Smooth muscle cell (in vitro differentiated cells): ENCODE measurements around the gene KARS1. TPM values are rescaled to one million over a fixed set of nuclear protein-coding genes. Genes with fewer than 3 reads are reported as not detected.

Experiments used
- DNase-seq: peaks from one replicate; lab custom pipeline; 2025; ENCODE audit not compliant: unreplicated experiment; lab: John Stamatoyannopoulos, UW
- H2AFZ ChIP-seq: fragments of 200-600 bp; sonication (generic); 2 replicates; pipeline ENCODE4 v1.6.0; 2016; ENCODE audit warnings: antibody characterized with exemption, low read depth, mild to moderate bottlenecking
- H3F3A ChIP-seq: fragments of 200-600 bp; sonication (generic); 2 replicates; pipeline ENCODE4 v1.6.0; 2017; ENCODE audit warnings: antibody characterized with exemption, low read depth
- H3K27ac ChIP-seq: fragments of 200-600 bp; sonication (generic); 2 replicates; pipeline ENCODE4 v1.5.1; 2016; ENCODE audit warnings: low read depth, mild to moderate bottlenecking
- H3K27me3 ChIP-seq: fragments of 200-600 bp; sonication (generic); 2 replicates; pipeline ENCODE4 v1.6.1; 2016; ENCODE audit warnings: low read depth, mild to moderate bottlenecking
- H3K36me3 ChIP-seq: fragments of 200-600 bp; sonication (generic); 2 replicates; pipeline ENCODE4 v1.5.1; 2016; ENCODE audit warnings: low read depth
- H3K4me1 ChIP-seq: fragments of 200-600 bp; sonication (generic); 2 replicates; pipeline ENCODE4 v1.5.1; 2016; ENCODE audit warnings: low read depth
- H3K4me2 ChIP-seq: fragments of 200-600 bp; sonication (generic); 2 replicates; pipeline ENCODE4 v1.6.0; 2016; ENCODE audit warnings: mild to moderate bottlenecking
- H3K4me3 ChIP-seq: fragments of 200-600 bp; sonication (generic); 2 replicates; pipeline ENCODE4 v1.5.1; 2016; ENCODE audit warnings: mild to moderate bottlenecking
- H3K79me2 ChIP-seq: fragments of 200-600 bp; sonication (generic); 2 replicates; pipeline ENCODE4 v1.6.0; 2016; ENCODE audit warnings: low read depth, mild to moderate bottlenecking
- H3K9ac ChIP-seq: fragments of 200-600 bp; sonication (generic); 2 replicates; pipeline ENCODE4 v1.6.0; 2016; ENCODE audit warnings: low read depth
- H3K9me3 ChIP-seq: fragments of 200-600 bp; sonication (generic); replicated peaks from 2 replicates; pipeline ENCODE4 v1.5.1; 2016; ENCODE audit warnings: low read depth
- H4K20me1 ChIP-seq: fragments of 200-600 bp; sonication (generic); 2 replicates; pipeline ENCODE4 v1.6.0; 2016; ENCODE audit warnings: low read depth
- CTCF ChIP-seq: fragments of 200-600 bp; sonication (generic); IDR thresholded peaks from 2 replicates; pipeline ENCODE4 v1.5.1; 2017; ENCODE audit warnings: borderline replicate concordance, mild to moderate bottlenecking, antibody characterized with exemption; ENCODE audit not compliant: insufficient read depth, poor library complexity, severe bottlenecking
- WGBS: methylation state at CpG from one replicate; pipeline ENCODE4 v1.1.7; 2016; ENCODE audit warnings: low lambda C conversion rate; 5-methylcytosine and 5-hydroxymethylcytosine counted together
- polyA plus RNA-seq: library from polyadenylated mRNA; unstranded; fragments of >200 nt; fragmentation: Nextera tagmentation; extraction: Ambion mirVana; gene quantifications from 2 replicates; pipeline ENCODE4 v1.2.1, GENCODE V29; 2016
- total RNA-seq: library from RNA; depleted of rRNA; stranded (reverse); fragments of >200 nt; gene quantifications from 2 replicates; pipeline ENCODE4 v1.2.3, GENCODE V29; 2014

The KARS1 gene
- total RNA-seq, result 98.8 and 108 TPM in 2 replicates
- 101 and 109 TPM in 2 replicates for polyA plus RNA-seq

GRCh38 chr16:75647492-75648264, at the start of gene KARS1, which contains the start of gene TERF2IP:
Gene KARS1, minus strand, starts transcription at chr16:75647665. Its CDS starts 26 bp downstream, at chr16:75647639.
Gene TERF2IP, plus strand, starts transcription at chr16:75647773. Its CDS starts 110 bp downstream, at chr16:75647883.
- no peak for TF ChIP-seq CTCF
- H3K4me3 ChIP-seq, result peak within 1 kb of the TSS; percentile 89
- H3K27me3 ChIP-seq, result no peaks in the 10 kb centered on the region
- no peaks in the 10 kb centered on the region for H3K36me3 ChIP-seq
- H3K9me3 ChIP-seq, result no peaks in the 10 kb centered on the region
- H3K4me2 ChIP-seq, result peak within 1 kb of the TSS; percentile 98
- H2AFZ ChIP-seq, result peak within 1 kb of the TSS; percentile 94
- peak; percentile 70 for DNase-seq
- peaks cover 28% of the 10 kb centered on the region for H3K4me1 ChIP-seq
- H3K79me2 ChIP-seq, result peaks cover 89% of the 10 kb centered on the region
- peaks cover 64% of the 10 kb centered on the region for H4K20me1 ChIP-seq
- H3K27ac ChIP-seq, result peak within 1 kb of the TSS; percentile 85
- peak within 1 kb of the TSS; percentile 88 for H3K9ac ChIP-seq
- no peaks in the 10 kb centered on the region for H3F3A ChIP-seq
- 1% methylated on average over 69 of the region's 76 CpGs for WGBS

- no peak overlapping the region for H3K9ac ChIP-seq
- H3K79me2 ChIP-seq, result no peaks in the 10 kb centered on the region
- no peaks in the 10 kb centered on the region for H3K36me3 ChIP-seq
- H3K4me3 ChIP-seq, result no peak overlapping the region
- H3F3A ChIP-seq, result no peaks in the 10 kb centered on the region
- no peaks in the 10 kb centered on the region for H3K27me3 ChIP-seq
- H3K4me2 ChIP-seq, result no peak overlapping the region
- no peak for TF ChIP-seq CTCF
- no peaks in the 10 kb centered on the region for H3K9me3 ChIP-seq
- no peak for DNase-seq
- H3K4me1 ChIP-seq, result no peaks in the 10 kb centered on the region
- H4K20me1 ChIP-seq, result no peaks in the 10 kb centered on the region
- no peak overlapping the region for H3K27ac ChIP-seq
- H2AFZ ChIP-seq, result no peak overlapping the region
- WGBS, result 86% methylated on average over 6 of the region's 6 CpGs
Measured at GRCh38 chr16:75695708-75696107, 48.2 kb upstream of the KARS1 start.

- H3K9ac ChIP-seq, result no peak overlapping the region
- no peaks in the 10 kb centered on the region for H3K9me3 ChIP-seq
- DNase-seq, result no peak
- H3K27ac ChIP-seq, result no peak overlapping the region
- no peaks in the 10 kb centered on the region for H3K4me1 ChIP-seq
- H3K27me3 ChIP-seq, result no peaks in the 10 kb centered on the region
- no peak overlapping the region for H3K4me2 ChIP-seq
- no peaks in the 10 kb centered on the region for H3K36me3 ChIP-seq
- no peak for TF ChIP-seq CTCF
- H2AFZ ChIP-seq, result no peak overlapping the region
- no peak overlapping the region for H3K4me3 ChIP-seq
- H4K20me1 ChIP-seq, result no peaks in the 10 kb centered on the region
- no peaks in the 10 kb centered on the region for H3K79me2 ChIP-seq
- H3F3A ChIP-seq, result no peaks in the 10 kb centered on the region
Measured at GRCh38 chr16:75687361-75687760, 39.9 kb upstream of the KARS1 start.

GRCh38 chr16:75682308-75682707, 34.8 kb upstream of the KARS1 start:
- no peaks in the 10 kb centered on the region for H3F3A ChIP-seq
- H3K27ac ChIP-seq, result no peak overlapping the region
- no peak overlapping the region for H3K9ac ChIP-seq
- no peak overlapping the region for H3K4me3 ChIP-seq
- no peak for TF ChIP-seq CTCF
- H2AFZ ChIP-seq, result no peak overlapping the region
- H3K4me2 ChIP-seq, result no peak overlapping the region
- H3K27me3 ChIP-seq, result no peaks in the 10 kb centered on the region
- H4K20me1 ChIP-seq, result no peaks in the 10 kb centered on the region
- H3K4me1 ChIP-seq, result no peaks in the 10 kb centered on the region
- no peaks in the 10 kb centered on the region for H3K79me2 ChIP-seq
- no peak for DNase-seq
- no peaks in the 10 kb centered on the region for H3K9me3 ChIP-seq
- H3K36me3 ChIP-seq, result no peaks in the 10 kb centered on the region
- WGBS, result 84% methylated on average over 14 of the region's 14 CpGs
